Motor neuron (in vitro differentiated cells): Measurements from ENCODE around the gene HDAC9. TPM values are rescaled to one million over a fixed set of nuclear protein-coding genes. Genes with fewer than 3 reads are reported as not detected.

Source experiments
- ATAC-seq, 8 experiments: fragments of 200-7000 bp; cut with Tn5 transposase; replicated peaks in 6 of 8; 2 replicates each; pipeline ENCODE4 v1.8.0; 2021; ENCODE audit warnings: mild to moderate bottlenecking in 8 of 8, moderate library complexity in 8 of 8
- H3K27ac ChIP-seq, 2 donors: fragments of 250-450 bp; sonication (Bioruptor Pico); 2 replicates each; pipeline ENCODE4 v1.9.0; 2021; ENCODE audit warnings: antibody characterized with exemption in 2 of 2, mild to moderate bottlenecking in 2 of 2, moderate library complexity in 1 of 2
- H3K4me1 ChIP-seq, 2 donors: fragments of 250-450 bp; sonication (Bioruptor Pico); replicated peaks in 1 of 2; 2 replicates each; pipeline ENCODE4 v1.6.1; 2021; ENCODE audit warnings: antibody characterized with exemption in 2 of 2, mild to moderate bottlenecking in 2 of 2, moderate library complexity in 1 of 2
- H3K4me3 ChIP-seq, 5 donors: fragments of 250-450 bp; sonication (Bioruptor Pico); 2 replicates each; pipeline ENCODE4 v1.9.0; 2021; ENCODE audit warnings: antibody characterized with exemption in 5 of 5, mild to moderate bottlenecking in 5 of 5, moderate library complexity in 4 of 5
- WGBS, 10 experiments: fragments of 450-650 bp; shearing (Covaris generic); methylation state at CpG; one replicate each; pipeline ENCODE4 v1.0.0; 2022; 5-methylcytosine and 5-hydroxymethylcytosine counted together
- in situ Hi-C, 9 experiments: fragments of 400-800 bp; cut with MboI; loops; one replicate each; pipeline ENCODE4 v1.15.0; 2021; ENCODE audit warnings: low sequenced_read_pairs in 9 of 9, low pct_unique_long_range_greater_than_20kb in 2 of 9; ENCODE audit not compliant: unreplicated experiment in 9 of 9
- total RNA-seq, 8 experiments: library from RNA; unstranded; fragments of 300-600 nt; gene quantifications; 2 replicates each; pipeline versions ENCODE4 v1.2.3 to v1.2.4, GENCODE V29; 2022

Gene HDAC9
- total RNA-seq, 8 experiments from 2014 or later: 5.8 to 44.2 (median 22.7) TPM

DNA sequence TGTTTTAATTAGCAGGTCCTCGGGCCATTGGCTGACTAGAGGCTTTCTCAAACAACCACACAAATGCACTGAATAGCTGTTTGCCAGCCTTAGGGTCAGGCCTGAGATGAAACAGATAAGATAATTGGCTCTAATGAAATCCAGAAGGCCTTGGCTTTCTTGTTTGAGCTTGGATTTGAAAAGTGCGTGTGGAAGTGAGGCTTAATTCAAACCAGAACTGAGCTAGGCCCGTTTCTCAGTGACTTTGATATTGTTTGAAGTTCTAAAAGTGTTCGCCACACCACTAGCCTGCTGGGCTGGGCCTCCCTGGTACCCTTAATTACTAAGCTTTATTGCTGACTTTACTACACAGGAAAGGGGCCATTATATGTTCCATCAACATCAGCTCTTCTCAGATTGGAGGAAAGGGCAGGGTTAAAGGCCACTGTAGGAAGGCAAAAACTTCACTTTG, 351.2 kb downstream of the HDAC9 start:
- in situ Hi-C loops: no loop called here
- no peaks in the 10 kb centered on the region for H3K4me1 ChIP-seq
- 11 to 100% (median 68%) methylated on average over 1 to 4 of the region's 4 CpGs; no CpG with 5 or more reads in 2 of the 10 experiments for WGBS, 10 experiments
- peak in 1 of 8 experiments; percentile 55 for ATAC-seq
- no peak overlapping the region for H3K4me3 ChIP-seq
- H3K27ac ChIP-seq: no peak overlapping the region

GRCh38 chr7:18849130-18849529, 353.6 kb downstream of the HDAC9 start:
- 40 to 100% (median 85%) methylated on average over 1 of the region's 1 CpG; no CpG with 5 or more reads in 3 of the 10 experiments for WGBS, 10 experiments
- in situ Hi-C loops: no loop called here
- Histone ChIP-seq H3K4me3 (no peak overlapping the region), H3K4me1 (no peaks in the 10 kb centered on the region), H3K27ac (no peak overlapping the region)
- no peak for ATAC-seq

DNA sequence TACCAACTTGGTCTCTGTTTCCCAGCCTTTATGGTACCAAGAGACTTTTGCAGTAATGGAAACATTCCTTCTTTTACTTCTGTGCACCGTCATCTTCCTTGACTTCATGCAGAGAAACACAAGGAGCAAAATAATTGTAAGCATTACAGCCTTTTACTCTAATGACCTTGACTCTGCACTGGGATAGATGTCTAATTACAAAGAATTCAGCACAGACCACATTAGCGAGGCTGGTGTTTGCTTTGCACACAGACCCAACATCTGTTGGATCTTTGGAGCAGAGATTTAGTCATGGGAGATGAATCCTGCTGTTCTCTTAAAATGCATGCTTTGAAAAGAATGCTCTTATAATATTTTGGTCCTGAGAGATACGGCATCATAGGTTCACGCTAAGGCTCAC, 360.2 kb downstream of the HDAC9 start:
- Histone ChIP-seq H3K4me3 (no peak overlapping the region), H3K27ac (no peak overlapping the region), H3K4me1 (no peaks in the 10 kb centered on the region)
- ATAC-seq: no peak
- WGBS, 10 experiments: 54 to 100% (median 93%) methylated on average over 1 to 4 of the region's 4 CpGs; no CpG with 5 or more reads in 1 of the 10 experiments
- in situ Hi-C loops: no loop called here

DNA sequence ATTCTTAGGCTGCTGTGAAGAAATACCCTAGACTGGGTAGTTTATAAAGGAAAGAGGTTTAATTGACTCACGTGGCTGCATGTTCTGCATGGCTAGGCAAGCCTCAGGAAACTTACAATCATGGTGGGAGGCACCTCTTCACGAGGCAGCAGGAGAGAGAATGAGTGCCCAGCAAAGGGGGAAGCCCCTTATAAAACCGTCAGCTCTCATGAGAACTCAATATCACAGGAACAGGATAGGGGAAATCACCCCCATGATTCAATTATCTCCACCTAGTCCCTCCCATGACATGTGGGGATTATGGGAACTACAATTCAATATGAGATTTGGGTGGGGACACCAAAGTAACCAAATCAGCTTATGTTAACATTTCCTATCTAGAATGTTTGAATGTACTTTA, 362.7 kb downstream of the HDAC9 start:
- no peak for ATAC-seq
- H3K27ac ChIP-seq: no peak overlapping the region
- H3K4me3 ChIP-seq: no peak overlapping the region
- no peaks in the 10 kb centered on the region for H3K4me1 ChIP-seq
- WGBS, 10 experiments: 67 to 100% (median 85%) methylated on average over 1 to 2 of the region's 3 CpGs; no CpG with 5 or more reads in 2 of the 10 experiments
- in situ Hi-C loops: no loop called here

DNA sequence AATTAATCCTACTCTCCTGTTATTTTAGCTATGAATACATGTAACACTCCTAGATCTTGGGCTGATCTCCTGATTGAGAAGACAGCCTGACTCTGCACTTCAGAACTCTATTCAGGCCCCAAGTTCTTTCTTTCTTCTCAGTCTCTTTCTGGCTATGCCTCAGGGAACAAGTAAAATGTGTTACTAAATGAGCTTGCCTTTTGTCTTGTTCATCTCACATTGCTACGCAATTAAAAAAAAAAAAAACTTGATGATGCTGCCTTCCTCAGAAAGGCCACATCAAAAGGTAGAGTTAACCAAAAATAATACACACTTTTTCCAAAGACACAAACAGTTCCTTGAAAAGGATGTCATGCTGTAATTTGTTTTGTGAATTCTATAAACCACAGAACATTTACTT, 363.8 kb downstream of the HDAC9 start:
- Histone ChIP-seq H3K4me3 (no peak overlapping the region), H3K4me1 (no peaks in the 10 kb centered on the region), H3K27ac (no peak overlapping the region)
- whole genome bisulfite sequencing, 10 experiments: 33 to 100% (median 85%) methylated on average over 1 of the region's 1 CpG
- ATAC-seq: peak in 1 of 8 experiments; percentile 60
- in situ Hi-C loops: no loop called here

GRCh38 chr7:18860221-18860620, 364.7 kb downstream of the HDAC9 start:
- in situ Hi-C loops: no loop called here
- no peak overlapping the region for H3K27ac ChIP-seq
- H3K4me1 ChIP-seq: no peaks in the 10 kb centered on the region
- no peak for ATAC-seq
- H3K4me3 ChIP-seq: no peak overlapping the region

DNA sequence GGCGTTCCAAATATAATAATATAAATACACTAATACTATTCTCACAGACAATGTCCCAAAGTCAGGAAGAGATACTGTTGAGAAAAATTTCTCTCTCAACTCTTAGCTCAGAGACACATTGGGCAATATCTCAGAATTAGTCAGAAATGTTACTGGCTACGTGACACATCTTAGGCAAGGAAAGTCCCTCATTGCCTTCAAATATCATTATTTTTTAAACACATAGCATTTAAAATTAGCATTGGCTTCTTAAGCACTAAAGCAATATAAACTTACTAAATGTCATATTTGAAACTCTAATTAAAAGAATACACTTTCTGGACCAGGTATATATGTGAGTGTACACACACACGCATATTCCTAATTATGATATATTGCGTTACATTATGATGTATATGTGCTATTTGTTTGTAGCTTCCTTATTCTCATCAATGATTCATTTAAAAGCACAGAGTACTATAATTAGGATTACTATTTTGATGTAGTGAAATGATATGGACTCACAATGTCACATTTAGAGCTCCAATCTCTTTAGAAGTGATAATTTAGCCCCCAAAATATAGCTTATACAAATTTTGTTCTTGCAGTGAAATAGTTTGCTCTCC, 366.1 kb downstream of the HDAC9 start:
- peak in 1 of 8 experiments; percentile 31 for ATAC-seq
- 64 to 100% (median 94%) methylated on average over 1 to 4 of the region's 4 CpGs for WGBS, 10 experiments
- H3K4me3 ChIP-seq: no peak overlapping the region
- in situ Hi-C loops: no loop called here
- H3K4me1 ChIP-seq: no peaks in the 10 kb centered on the region
- H3K27ac ChIP-seq: no peak overlapping the region

DNA sequence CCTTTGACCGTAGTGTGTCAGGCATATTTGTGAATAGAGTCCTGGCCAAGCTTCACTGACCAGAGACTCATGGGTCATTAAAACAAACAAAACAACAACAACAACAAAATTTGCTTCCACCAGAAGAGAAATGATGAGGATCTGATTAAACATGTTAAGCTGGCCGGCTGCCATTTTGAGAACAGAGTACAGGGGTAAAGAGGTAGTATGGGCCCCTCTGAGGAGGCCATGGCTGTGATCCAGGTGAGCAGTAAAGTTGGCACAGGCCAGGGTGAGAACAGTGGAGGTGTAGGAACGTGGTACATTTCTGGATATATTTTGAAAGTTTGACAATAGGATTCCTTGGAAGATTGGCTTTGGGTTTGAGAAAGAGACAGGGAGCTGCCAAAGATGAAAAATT, 369.4 kb downstream of the HDAC9 start:
- no peak for ATAC-seq
- Histone ChIP-seq H3K4me3 (no peak overlapping the region), H3K27ac (no peak overlapping the region), H3K4me1 (no peaks in the 10 kb centered on the region)
- WGBS, 10 experiments: 58 to 100% (median 86%) methylated on average over 1 to 3 of the region's 3 CpGs
- in situ Hi-C loops: no loop called here

- H3K4me1 ChIP-seq: no peaks in the 10 kb centered on the region
- H3K4me3 ChIP-seq: no peak overlapping the region
- H3K27ac ChIP-seq: no peak overlapping the region
- ATAC-seq: peak in 3 of 8 experiments; percentile 70 to 100 (median 100)
- WGBS, 10 experiments: 13 to 100% (median 93%) methylated on average over 1 to 4 of the region's 4 CpGs; no CpG with 5 or more reads in 1 of the 10 experiments
- in situ Hi-C loops: no loop called here
These were observed 370.9 kb downstream of the HDAC9 start for GRCh38 chr7:18866359-18867036.

- Histone ChIP-seq H3K4me1 (no peaks in the 10 kb centered on the region), H3K4me3 (no peak overlapping the region), H3K27ac (no peak overlapping the region)
- WGBS, 10 experiments: 75 to 100% (median 100%) methylated on average over 1 to 2 of the region's 2 CpGs
- in situ Hi-C loops: no loop called here
- no peak for ATAC-seq
These were observed 376.8 kb downstream of the HDAC9 start for GRCh38 chr7:18872344-18872743.

DNA sequence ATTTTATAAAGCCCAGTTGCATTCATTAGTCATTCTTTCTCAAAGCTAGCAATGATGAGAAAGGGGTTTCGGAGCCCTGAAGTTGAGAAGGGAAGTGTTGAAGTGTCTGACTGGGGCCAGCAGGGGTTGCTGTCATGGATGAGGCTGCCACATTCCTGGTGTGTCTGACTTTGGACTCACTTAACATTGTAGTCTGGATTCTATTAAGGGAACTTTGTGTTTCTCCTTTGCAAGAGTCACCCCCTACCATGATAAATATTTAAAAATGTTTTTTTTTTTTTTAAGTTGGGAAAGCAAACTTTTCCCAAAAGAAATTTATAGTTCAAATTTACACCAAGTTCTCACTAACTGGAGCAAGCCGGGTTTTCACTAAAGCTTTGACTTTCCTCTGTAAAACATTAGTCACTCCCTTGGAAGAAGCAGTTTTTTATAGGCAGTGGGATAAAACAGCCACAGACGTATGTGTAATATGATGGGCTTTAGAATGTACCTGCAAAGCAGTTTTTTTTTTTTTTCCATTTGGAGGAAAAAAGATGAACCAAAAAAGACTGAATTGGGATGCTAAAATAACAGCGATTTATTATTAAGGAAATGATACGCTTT, 378.3 kb downstream of the HDAC9 start:
- Histone ChIP-seq H3K27ac (no peak overlapping the region), H3K4me1 (no peaks in the 10 kb centered on the region), H3K4me3 (no peak overlapping the region)
- 51 to 95% (median 88%) methylated on average over 2 to 5 of the region's 5 CpGs; no CpG with 5 or more reads in 1 of the 10 experiments for WGBS, 10 experiments
- peak in 3 of 8 experiments; percentile 79 to 84 (median 81) for ATAC-seq
- in situ Hi-C loops: no loop called here

GRCh38 chr7:18874880-18875279, 379.3 kb downstream of the HDAC9 start:
- H3K4me1 ChIP-seq: no peaks in the 10 kb centered on the region
- no peak overlapping the region for H3K27ac ChIP-seq
- peak in 2 of 8 experiments; percentile 15 to 71 for ATAC-seq
- no peak overlapping the region for H3K4me3 ChIP-seq
- 0 to 100% (median 85%) methylated on average over 1 of the region's 1 CpG; no CpG with 5 or more reads in 2 of the 10 experiments for WGBS, 10 experiments
- in situ Hi-C loops: no loop called here

DNA sequence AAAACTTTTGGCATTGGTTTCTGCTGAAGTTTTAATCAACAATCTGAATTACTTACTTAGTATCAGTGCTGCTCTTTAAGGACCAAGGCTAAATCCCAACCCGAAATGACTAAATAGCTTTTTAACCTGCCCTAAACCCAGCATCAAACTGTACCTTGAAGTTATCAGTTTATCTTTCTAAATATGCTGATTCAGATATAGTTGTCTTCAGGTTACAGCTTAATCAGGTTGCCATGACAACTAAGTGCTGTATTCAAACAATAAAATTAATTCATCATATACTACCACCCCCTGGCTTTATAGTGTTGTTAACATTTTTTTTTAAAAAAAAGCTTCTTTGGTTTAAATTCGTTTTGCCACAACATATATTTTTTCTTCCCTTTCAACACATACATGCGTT, 382.3 kb downstream of the HDAC9 start:
- Histone ChIP-seq H3K4me1 (no peaks in the 10 kb centered on the region), H3K27ac (no peak overlapping the region), H3K4me3 (no peak overlapping the region)
- no peak for ATAC-seq
- in situ Hi-C loops: no loop called here
- WGBS, 10 experiments: 50 to 100% (median 77%) methylated on average over 1 to 3 of the region's 3 CpGs
